Activated CD4-positive, alpha-beta T cell treated with anti-CD3 and anti-CD28 coated beads, Interleukin-2, amount 10 ng/mL, durations not matched to agents 24 days and 14 days (primary cell): ENCODE data around the gene C9orf153. TPM values are rescaled to one million over a fixed set of nuclear protein-coding genes. Genes with fewer than 3 reads are reported as not detected.
A peak's percentile ranks its signal among the peaks of the same experiment; 100 is the strongest.
"Not testable (repeated sequence)": the region's sequence is repeated elsewhere in the genome, so short reads cannot be mapped to it uniquely, and the experiment has no call there.

ENCODE experiments used
- DNase-seq: peaks from one replicate; pipeline ENCODE4 v3.0.0; 2022
- H3K27ac Mint-ChIP-seq: one replicate; pipeline ENCODE4 v1.8.0; 2022; ENCODE audit warnings: mild to moderate bottlenecking, mixed read lengths
- H3K27me3 Mint-ChIP-seq: one replicate; pipeline ENCODE4 v1.8.0; 2022; ENCODE audit warnings: mixed read lengths
- H3K36me3 Mint-ChIP-seq: one replicate; pipeline ENCODE4 v1.8.0; 2022; ENCODE audit warnings: low read depth, mild to moderate bottlenecking, mixed read lengths
- H3K4me1 Mint-ChIP-seq: one replicate; pipeline ENCODE4 v1.8.0; 2021; ENCODE audit warnings: mixed read lengths
- H3K4me3 Mint-ChIP-seq: one replicate; pipeline ENCODE4 v1.8.0; 2022; ENCODE audit warnings: mild to moderate bottlenecking, moderate library complexity, mixed read lengths
- H3K9me3 Mint-ChIP-seq: one replicate; pipeline ENCODE4 v1.8.0; 2021; ENCODE audit warnings: mixed read lengths
- intact Hi-C: fragments of 100-400 bp; cut with micrococcal nuclease; formaldehyde crosslinking; loops from one replicate; pipeline ENCODE4 v1.15.1; 2023
- total RNA-seq: library from RNA; stranded (reverse); gene quantifications from 2 replicates; pipeline ENCODE4 v1.2.3, GENCODE V29; 2022

Gene C9orf153
- 0.33 and 0.45 TPM in 2 replicates for total RNA-seq

GRCh38 chr9:86259557-86259956 is at the start of gene C9orf153:
Gene C9orf153 (minus strand): TSS chr9:86259657. CDS start chr9:86229603, 30,054 bp downstream.
- Mint-ChIP-seq H3K4me1 (no peaks in the 10 kb centered on the region), H3K27me3 (no peaks in the 10 kb centered on the region), H3K36me3 (peaks cover 10% of the 10 kb centered on the region), H3K9me3 (no peaks in the 10 kb centered on the region), H3K4me3 (no peak within 1 kb of the TSS), H3K27ac (no peak within 1 kb of the TSS)
- DNase-seq, result no peak
- intact Hi-C loops, result no loop called here

DNA sequence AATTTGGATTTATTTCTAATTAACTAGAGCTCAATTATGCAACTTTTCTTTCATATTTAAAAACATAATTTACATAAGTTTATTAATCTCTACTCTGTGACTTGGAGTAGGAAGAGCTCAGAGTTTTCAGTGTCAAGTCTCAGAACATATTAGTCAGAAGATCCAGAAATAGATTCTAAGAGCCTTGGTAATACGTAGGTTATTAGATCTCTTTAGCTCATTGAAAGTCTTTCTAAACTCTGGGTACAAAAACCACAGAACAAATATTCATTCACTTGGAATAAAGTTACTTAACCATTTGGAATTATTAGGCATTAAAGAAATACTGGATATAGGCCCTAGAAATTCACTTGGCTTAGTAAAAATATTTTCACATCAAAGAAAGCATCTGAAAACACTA is 49.2 kb upstream of the C9orf153 start:
- no peaks in the 10 kb centered on the region for H3K9me3 Mint-ChIP-seq
- no peaks in the 10 kb centered on the region for H3K27me3 Mint-ChIP-seq
- H3K4me3 Mint-ChIP-seq, result no peak overlapping the region
- peaks cover 75% of the 10 kb centered on the region for H3K36me3 Mint-ChIP-seq
- intact Hi-C loops, result no loop called here
- H3K4me1 Mint-ChIP-seq, result peaks cover 19% of the 10 kb centered on the region
- no peak for DNase-seq
- H3K27ac Mint-ChIP-seq, result no peak overlapping the region

- no peak for DNase-seq
- Mint-ChIP-seq H3K9me3 (no peaks in the 10 kb centered on the region), H3K27ac (peak overlapping the region; percentile 90), H3K4me1 (peaks cover 26% of the 10 kb centered on the region), H3K4me3 (no peak overlapping the region), H3K36me3 (peaks cover 62% of the 10 kb centered on the region), H3K27me3 (no peaks in the 10 kb centered on the region)
- intact Hi-C loops, result no loop called here
Observed at GRCh38 chr9:86304236-86304730, 44.8 kb upstream of the C9orf153 start.

DNA sequence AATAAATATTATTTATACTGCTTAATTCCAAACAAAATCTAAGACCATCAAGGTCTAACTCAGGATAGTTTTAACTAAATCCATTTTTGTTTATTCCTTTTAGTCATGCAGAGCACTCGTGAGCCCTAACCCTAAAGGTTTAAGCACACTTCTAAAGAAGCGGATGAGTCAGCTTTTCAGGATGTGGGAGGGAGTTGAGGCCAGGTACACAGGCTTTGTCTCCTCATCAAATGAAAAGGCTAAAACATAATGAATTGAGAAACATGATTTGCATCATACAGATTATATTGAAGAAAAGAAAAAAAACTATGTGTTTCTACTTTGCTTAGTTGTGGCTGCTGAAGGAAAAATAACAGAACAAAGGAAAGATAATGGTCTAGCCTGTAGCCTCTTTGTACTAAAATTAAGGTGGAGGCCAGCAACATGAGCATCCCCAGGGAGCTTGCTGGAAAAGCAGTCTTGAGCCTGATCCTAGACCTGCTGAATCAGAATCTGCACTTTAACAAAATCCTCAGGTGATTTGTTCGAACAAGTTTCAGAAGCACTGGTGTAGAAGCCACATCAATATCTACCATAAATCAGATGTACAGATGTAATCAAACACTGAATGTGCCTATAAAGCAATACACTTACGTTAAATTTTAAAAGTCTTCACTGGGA is 44.0 kb upstream of the C9orf153 start:
- intact Hi-C loops, result loop anchor here (1.0 to 2.0 kb wide), 2 partner anchors 21 to 49 kb away; partner anchors contain the start of gene ISCA1
- peak overlapping the region; percentile 90 for H3K27ac Mint-ChIP-seq
- peaks cover 68% of the 10 kb centered on the region for H3K36me3 Mint-ChIP-seq
- no peaks in the 10 kb centered on the region for H3K9me3 Mint-ChIP-seq
- peak overlapping the region; percentile 73 for H3K4me3 Mint-ChIP-seq
- DNase-seq, result peak; percentile 84
- peaks cover 28% of the 10 kb centered on the region for H3K4me1 Mint-ChIP-seq
- H3K27me3 Mint-ChIP-seq, result no peaks in the 10 kb centered on the region

DNA sequence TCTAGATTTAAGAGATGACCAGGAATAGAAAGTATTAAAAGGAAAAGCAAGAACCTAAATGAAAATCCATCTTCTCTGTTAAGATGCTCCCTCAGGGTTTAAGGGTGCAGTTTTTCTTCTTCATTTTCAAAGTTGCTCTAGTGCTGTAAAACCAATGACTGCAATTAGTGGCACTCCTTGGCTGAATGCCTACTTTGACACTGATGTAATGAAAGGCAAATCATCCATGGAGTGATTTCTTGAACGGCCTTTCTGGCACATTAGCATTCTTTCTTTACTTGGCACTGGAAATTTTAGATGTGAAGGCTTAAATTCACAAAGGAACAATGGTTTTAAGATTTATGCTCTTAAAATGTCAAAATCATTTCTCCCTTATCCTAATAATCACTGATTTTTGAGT is 42.2 kb upstream of the C9orf153 start:
- intact Hi-C loops, result loop anchor here (2.0 kb wide), 1 partner anchor 19 kb away; the partner anchor contains the start of gene ISCA1
- Mint-ChIP-seq H3K27ac (peak overlapping the region; percentile 0), H3K27me3 (no peaks in the 10 kb centered on the region), H3K4me3 (no peak overlapping the region), H3K36me3 (peaks cover 70% of the 10 kb centered on the region), H3K4me1 (peaks cover 31% of the 10 kb centered on the region), H3K9me3 (no peaks in the 10 kb centered on the region)
- DNase-seq, result no peak

DNA sequence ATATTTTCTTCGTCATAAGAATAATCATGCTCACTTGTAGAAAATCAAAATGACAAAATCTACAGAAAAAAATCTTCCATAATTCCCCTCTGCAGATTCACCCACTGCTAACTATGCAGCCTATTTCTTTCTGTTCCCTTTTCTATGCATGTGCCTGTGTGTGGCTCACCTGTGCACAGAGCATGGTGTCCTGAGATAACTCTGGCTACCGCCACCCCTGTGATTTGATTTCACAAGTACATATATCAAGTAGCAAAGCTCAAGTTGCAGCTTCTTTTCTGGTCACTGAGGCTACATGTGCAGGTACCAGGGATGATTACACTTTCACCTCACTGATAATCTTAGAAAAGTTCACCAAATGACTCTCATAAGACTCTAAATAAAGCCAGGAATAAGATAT is 41.2 kb upstream of the C9orf153 start:
- no peaks in the 10 kb centered on the region for H3K9me3 Mint-ChIP-seq
- intact Hi-C loops, result no loop called here
- no peak overlapping the region for H3K4me3 Mint-ChIP-seq
- no peaks in the 10 kb centered on the region for H3K27me3 Mint-ChIP-seq
- DNase-seq, result no peak
- peaks cover 30% of the 10 kb centered on the region for H3K4me1 Mint-ChIP-seq
- H3K27ac Mint-ChIP-seq, result peak overlapping the region; percentile 12
- H3K36me3 Mint-ChIP-seq, result peaks cover 70% of the 10 kb centered on the region

- Mint-ChIP-seq H3K27me3 (no peaks in the 10 kb centered on the region), H3K27ac (peak overlapping the region; percentile 63), H3K4me1 (peaks cover 21% of the 10 kb centered on the region), H3K9me3 (no peaks in the 10 kb centered on the region), H3K36me3 (peaks cover 63% of the 10 kb centered on the region), H3K4me3 (no peak overlapping the region)
- no peak for DNase-seq
- intact Hi-C loops, result no loop called here
Observed at GRCh38 chr9:86298873-86299272, 39.4 kb upstream of the C9orf153 start.

- H3K4me1 Mint-ChIP-seq, intact Hi-C loops, H3K27me3 Mint-ChIP-seq, DNase-seq, H3K4me3 Mint-ChIP-seq, H3K9me3 Mint-ChIP-seq, H3K27ac Mint-ChIP-seq: not testable (repeated sequence)
- H3K36me3 Mint-ChIP-seq, result peaks cover 20% of the 10 kb centered on the region
Observed at GRCh38 chr9:86290341-86290740, 30.9 kb upstream of the C9orf153 start.

GRCh38 chr9:86288499-86289198 is 29.2 kb upstream of the C9orf153 start:
- Mint-ChIP-seq H3K4me3 (no peak overlapping the region), H3K4me1 (peaks cover 9% of the 10 kb centered on the region), H3K9me3 (no peaks in the 10 kb centered on the region), H3K27ac (no peak overlapping the region), H3K36me3 (peaks cover 15% of the 10 kb centered on the region), H3K27me3 (no peaks in the 10 kb centered on the region)
- intact Hi-C loops, result no loop called here
- DNase-seq, result no peak

DNA sequence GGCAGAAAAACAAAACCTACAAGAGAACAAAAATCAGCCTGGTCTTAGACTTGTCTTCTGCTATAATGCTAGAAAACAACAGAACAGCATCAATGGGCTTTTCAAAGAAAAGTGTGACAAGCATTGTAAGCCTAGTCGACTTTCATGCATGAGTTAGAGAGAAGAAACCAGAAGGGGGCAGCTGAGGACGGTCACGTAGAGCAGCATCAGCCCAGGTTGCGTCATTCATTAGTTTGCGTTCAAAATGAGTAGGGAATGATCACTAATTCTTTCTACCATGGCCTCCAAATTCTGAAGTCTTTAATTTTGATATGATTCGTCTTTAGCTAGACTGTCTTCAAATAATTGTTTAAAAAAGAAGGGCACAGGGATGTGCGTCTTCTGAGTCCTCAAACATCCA is 27.6 kb upstream of the C9orf153 start:
- intact Hi-C loops, result no loop called here
- Mint-ChIP-seq H3K27ac (no peak overlapping the region), H3K9me3 (no peaks in the 10 kb centered on the region), H3K4me1 (peaks cover 19% of the 10 kb centered on the region), H3K36me3 (peaks cover 12% of the 10 kb centered on the region), H3K4me3 (no peak overlapping the region), H3K27me3 (no peaks in the 10 kb centered on the region)
- peak; percentile 63 for DNase-seq

DNA sequence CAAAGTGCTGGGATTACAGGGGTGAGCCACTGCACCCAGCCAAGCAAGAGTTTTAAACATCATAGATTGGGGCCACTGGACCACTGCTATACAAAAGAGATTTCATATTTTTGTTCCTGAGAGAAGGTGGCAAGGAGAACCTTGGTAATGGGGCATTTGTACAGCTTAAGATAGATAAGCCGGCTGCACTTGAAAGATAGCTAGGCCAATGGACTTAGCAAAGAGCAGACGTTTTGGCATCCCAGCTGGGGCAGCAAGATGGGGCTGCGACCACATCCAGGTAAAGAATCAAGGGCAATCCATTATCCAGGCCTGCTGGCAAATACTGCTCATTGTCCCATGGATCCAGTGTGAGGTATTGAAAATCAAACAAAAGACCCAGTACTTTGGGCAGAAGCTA is 26.8 kb upstream of the C9orf153 start:
- no peak for DNase-seq
- H3K9me3 Mint-ChIP-seq, result no peaks in the 10 kb centered on the region
- intact Hi-C loops, result no loop called here
- no peaks in the 10 kb centered on the region for H3K27me3 Mint-ChIP-seq
- peaks cover 22% of the 10 kb centered on the region for H3K4me1 Mint-ChIP-seq
- peaks cover 16% of the 10 kb centered on the region for H3K36me3 Mint-ChIP-seq
- H3K4me3 Mint-ChIP-seq, result no peak overlapping the region
- H3K27ac Mint-ChIP-seq, result peak overlapping the region; percentile 12

DNA sequence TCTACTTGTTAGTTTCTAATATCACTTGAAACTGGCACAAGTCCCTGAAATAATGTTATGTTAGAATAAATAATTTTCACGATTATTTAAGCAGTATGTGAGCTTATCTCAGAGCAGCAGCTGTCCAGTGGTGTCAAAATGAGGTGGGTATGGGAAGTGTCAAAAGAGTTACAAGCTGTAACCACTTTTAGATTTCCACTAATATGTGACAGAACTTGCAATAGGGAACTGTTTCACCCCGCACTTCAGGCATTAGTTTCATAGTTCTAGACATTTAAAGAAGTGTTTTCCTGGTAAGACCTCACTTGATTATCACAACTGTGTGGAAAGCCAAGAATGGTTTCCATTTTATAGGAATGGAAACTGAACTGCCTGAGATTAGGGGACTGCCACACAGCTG is 25.8 kb upstream of the C9orf153 start:
- Mint-ChIP-seq H3K27me3 (no peaks in the 10 kb centered on the region), H3K27ac (no peak overlapping the region), H3K9me3 (no peaks in the 10 kb centered on the region), H3K4me1 (peaks cover 23% of the 10 kb centered on the region), H3K36me3 (peaks cover 18% of the 10 kb centered on the region), H3K4me3 (no peak overlapping the region)
- intact Hi-C loops, result no loop called here
- DNase-seq, result peak; percentile 44

- no peaks in the 10 kb centered on the region for H3K27me3 Mint-ChIP-seq
- DNase-seq, result no peak
- H3K36me3 Mint-ChIP-seq, result peaks cover 18% of the 10 kb centered on the region
- H3K4me3 Mint-ChIP-seq, result peak overlapping the region; percentile 91
- peaks cover 33% of the 10 kb centered on the region for H3K4me1 Mint-ChIP-seq
- intact Hi-C loops, result loop anchor here (1.0 to 2.0 kb wide), 4 partner anchors 20 to 541 kb away; partner anchors contain the start of genes NAA35 and TUT7
- H3K27ac Mint-ChIP-seq, result peak overlapping the region; percentile 95
- no peaks in the 10 kb centered on the region for H3K9me3 Mint-ChIP-seq
Observed at GRCh38 chr9:86282979-86283535, 23.6 kb upstream of the C9orf153 start.
